T47D (cell line): ENCODE data around the gene PNLIP.

Experiments used
- DNase-seq, 2 experiments: peaks; one replicate each; pipeline versions ENCODE4 v3.0.0 to v3.0.0-alpha.2; 2011 to 2012; ENCODE audit warnings: low read depth in 1 of 2, low spot score in 1 of 2
- JUND ChIP-seq: IDR thresholded peaks from 2 replicates; pipeline ENCODE4 v1.6.1; 2012; ENCODE audit warnings: low read depth
- in situ Hi-C: cut with HindIII; loops from 2 replicates; pipeline ENCODE4 v1.10.0; 2016; ENCODE audit warnings: low sequenced_read_pairs, low pct_unique_long_range_greater_than_20kb

The PNLIP gene

DNA sequence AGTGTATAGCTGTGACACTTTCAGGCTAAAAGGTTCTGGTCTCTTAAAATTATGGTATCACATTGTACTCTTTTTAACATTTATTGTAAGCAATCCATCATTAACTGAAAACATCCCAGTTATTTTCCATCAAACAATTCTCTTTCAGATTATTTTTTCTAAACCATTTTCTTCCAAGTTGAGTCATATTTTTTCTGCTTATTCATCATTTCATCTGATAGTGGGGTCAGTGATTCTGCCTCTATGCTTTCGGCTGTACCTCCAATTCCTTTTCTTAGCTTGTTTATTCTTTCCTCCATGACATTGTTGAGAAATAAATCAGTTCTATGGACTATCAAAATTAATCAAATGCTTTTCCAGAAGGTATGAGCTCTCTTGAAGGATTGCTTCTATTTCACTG lies 609 bp upstream of the PNLIP start:
- no peak for DNase-seq
- TF ChIP-seq JUND = no peak
- in situ Hi-C loops = no loop called here

DNA sequence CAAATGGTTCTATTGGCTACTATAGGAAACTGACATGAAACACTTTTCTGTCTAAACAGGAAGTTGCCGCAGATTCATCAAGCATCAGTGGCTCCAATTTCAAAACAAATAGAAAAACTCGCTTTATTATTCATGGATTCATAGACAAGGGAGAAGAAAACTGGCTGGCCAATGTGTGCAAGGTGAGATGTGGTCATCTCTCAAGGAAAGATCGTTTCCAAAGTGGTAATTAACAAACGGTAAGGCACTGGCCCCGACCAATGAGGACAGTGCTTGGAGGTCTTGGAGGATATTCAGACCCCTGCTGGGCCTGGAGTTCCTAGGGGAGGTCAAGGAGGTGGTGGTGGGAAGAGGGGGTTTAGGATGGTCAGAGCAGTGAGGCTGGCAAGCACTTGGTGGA lies 2.6 kb downstream of the PNLIP start:
- no peak for DNase-seq
- in situ Hi-C loops = no loop called here
- no peak for TF ChIP-seq JUND

DNA sequence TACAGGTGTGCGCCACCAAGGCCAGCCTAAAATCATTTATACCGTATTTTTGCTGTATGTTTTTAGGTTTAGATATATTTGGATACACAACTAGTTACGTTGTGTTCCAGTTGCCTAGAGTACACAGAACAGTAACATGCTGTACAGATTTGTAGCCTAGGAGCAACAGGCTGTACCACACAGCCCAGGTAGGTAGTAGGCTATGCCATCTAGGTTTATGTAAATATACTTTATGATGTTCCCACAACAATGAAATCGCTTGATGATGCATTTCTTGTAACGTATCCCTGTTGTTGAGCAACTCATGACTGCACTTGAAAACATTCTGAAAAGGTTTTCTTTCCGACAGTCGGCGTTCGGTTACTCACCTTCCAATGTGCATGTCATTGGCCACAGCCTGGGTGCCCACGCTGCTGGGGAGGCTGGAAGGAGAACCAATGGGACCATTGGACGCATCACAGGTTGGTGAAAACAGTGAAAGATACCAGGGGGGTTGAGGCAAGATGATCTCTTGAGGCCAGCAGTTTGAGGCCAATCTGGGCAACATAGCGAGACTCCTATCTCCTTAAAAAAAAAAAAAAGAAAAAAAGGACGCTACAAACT lies 7.7 kb downstream of the PNLIP start:
- DNase-seq = no peak
- in situ Hi-C loops = no loop called here
- TF ChIP-seq JUND = no peak

DNA sequence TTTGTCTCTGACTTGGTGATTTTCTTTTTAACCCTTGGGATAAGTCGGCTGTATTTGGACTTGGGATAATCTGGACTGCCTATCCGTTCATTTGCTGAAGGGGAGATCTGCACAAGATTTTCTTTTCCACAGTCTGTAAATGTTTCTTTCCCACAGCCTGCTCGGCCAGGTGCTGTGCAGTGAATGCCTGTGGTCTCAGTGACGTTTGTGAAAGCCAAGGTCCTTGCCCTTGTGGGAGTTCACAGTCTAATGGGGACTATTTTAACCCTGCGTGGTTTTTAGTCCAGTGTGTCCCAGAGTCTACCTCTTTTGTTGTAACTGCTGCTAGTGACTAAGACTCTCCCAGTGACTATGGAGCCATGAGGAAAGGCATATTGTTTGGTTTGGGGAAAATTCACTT lies 8.9 kb downstream of the PNLIP start:
- TF ChIP-seq JUND = no peak
- in situ Hi-C loops = no loop called here
- DNase-seq = no peak

DNA sequence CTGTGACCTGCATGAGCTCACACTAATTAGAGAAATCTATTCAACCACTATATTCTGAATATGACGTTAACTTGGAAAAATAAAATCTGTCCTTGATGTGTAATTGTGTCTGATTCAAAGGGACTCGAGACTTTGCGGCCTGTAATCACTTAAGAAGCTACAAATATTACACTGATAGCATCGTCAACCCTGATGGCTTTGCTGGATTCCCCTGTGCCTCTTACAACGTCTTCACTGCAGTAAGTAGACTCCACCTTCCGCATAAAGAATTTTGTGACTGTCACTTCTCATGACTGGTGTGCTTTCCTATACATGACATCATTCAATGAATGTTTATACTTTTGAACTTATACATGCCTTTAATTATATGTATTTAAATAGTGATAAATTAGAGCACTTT lies 10.1 kb downstream of the PNLIP start:
- in situ Hi-C loops = no loop called here

DNA sequence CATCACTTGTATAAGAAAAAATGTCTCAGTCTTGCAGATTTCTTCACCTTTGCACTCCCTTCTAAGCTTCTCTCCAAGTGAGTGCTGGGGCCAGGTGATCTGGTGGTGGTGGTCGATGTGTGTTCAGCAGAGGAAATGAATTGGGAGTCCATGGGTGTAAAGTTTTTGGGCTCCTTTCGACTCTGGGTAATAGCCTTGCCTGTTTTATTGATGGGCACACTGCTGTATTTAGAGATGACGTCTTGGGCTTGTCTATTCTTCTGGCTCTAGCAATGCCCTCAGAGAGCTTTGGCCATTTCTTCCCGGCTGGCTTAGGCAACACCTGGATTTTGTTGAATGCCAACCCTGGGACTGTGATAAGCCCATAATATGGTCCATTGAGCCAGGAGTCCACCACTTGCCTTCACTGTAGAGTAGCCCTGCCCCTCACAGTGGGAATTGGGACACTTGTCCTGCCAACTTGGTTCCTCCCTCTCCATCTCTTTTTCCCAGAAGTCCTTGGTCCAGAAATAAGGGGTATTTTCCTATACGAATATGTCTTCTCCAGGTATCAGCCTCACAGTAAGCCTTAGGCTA lies 11.7 kb downstream of the PNLIP start:
- no peak for TF ChIP-seq JUND
- DNase-seq = no peak
- in situ Hi-C loops = no loop called here

More for the DNA sequence above, 10.1 kb downstream of the PNLIP start:
- TF ChIP-seq JUND = no peak
- no peak for DNase-seq

DNA sequence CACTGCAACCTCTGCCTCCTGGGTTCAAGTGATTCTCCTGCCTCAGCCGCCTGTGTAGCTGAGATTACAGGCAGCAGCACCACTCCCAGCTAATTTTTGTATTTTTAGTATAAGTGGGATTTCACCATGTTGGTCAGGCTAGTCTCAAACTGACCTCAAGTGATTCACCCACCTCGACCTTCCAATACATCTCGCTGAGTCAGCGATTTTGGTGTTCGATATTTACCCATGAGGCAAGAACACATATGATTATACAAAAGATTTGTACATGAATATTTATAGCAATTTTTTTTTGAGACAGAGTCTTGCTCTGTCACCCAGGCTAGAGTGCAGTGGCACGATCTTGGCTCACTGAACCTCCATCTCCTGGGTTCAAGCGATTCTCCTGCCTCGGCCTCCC lies 19.8 kb downstream of the PNLIP start:
- DNase-seq = no peak
- TF ChIP-seq JUND = no peak
- in situ Hi-C loops = no loop called here

DNA sequence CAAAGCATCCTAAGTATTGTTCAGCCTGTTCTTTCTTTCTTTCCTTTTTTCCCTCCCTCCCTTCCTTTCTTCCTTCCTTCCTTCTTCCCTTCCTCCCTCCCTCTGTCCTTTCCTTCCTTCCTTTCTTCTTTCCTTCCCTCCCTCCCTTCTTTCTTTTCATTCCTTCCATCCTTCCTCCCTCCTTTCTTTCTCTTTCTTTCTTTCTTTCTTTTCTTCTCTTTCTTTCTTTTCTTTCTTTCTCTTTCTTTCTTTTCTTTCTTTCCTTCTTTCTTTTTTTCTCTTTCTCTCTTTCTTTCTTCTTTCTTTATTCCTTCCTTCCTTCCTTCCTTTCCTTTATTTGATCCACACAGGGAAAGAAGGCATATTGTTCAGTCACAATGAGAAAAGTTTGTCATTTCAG lies 21.2 kb downstream of the PNLIP start:
- TF ChIP-seq JUND = no peak
- in situ Hi-C loops = no loop called here

DNA sequence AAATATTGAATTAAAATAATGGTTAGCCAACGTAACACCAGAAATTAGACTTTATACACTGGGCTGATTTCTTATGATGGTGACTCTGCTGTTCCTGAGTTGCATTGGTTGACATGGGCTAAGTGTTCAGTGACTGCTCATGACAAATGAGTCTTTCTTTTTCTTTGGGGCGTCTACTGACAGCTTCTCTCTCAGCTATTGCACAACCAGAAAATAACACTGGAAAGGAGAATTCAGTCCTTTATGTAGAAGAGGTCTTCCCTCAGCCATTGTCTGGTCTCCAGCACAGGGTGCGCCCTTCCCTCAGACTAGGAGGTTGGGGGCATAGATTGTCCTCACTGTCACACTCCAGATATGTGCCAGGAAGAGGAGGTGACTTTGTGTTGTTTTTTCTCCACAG lies 21.6 kb downstream of the PNLIP start:
- TF ChIP-seq JUND = no peak
- no peak for DNase-seq
- in situ Hi-C loops = no loop called here

More for the DNA sequence above, 21.2 kb downstream of the PNLIP start:
- DNase-seq = no peak

DNA sequence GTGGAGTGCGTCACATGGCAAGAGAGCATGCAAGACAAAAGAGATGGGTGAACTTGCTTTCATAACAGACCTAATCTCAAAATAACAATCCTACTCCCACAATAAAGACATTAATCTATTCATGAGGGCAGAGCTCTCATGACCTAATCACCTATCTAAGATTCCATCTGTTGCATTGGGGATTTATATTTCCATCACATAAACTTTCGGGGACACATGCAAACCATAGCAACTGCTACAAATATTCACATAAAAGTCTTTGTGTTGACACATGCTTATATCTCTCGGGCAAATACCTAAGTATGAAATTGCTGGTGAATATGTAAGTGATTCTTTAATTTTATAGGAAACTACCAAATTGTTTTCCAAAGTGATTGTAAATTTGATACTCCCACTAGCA lies 29.1 kb downstream of the PNLIP start:
- in situ Hi-C loops = no loop called here
- no peak for TF ChIP-seq JUND
- DNase-seq = no peak

DNA sequence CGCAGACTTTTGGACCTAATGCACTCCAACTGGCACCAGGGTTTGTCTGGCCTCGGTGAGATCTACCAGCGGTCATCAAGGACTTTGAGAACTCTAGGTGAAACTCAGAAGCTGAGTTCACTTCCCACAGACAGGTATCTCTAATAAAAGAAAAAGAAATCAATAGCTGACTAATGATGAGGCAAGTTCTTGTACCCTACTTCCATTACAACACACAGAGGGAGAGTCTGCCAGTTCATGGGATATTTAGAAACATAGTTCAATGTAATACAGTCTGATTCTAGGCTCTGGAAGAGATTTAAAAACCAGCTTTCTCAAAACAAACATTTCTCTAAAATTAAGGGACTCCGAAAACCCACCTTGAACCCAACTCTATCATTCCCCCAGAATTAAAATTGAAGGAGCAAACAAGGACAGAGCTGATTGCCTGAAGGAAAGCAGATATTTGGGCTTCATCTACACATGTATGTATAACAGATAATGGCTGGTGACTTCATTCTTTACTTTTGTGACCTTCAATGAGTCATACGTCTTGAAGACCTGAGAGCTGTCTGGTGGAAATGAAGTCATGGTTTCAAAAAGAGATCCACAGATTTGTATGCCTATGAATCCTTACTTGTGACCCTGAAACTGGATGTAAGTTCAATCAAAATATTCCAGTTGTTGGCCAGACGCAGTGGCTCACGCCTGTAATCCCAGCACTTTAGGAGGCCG lies 42.3 kb downstream of the PNLIP start:
- in situ Hi-C loops = no loop called here
- TF ChIP-seq JUND = no peak
- no peak for DNase-seq

DNA sequence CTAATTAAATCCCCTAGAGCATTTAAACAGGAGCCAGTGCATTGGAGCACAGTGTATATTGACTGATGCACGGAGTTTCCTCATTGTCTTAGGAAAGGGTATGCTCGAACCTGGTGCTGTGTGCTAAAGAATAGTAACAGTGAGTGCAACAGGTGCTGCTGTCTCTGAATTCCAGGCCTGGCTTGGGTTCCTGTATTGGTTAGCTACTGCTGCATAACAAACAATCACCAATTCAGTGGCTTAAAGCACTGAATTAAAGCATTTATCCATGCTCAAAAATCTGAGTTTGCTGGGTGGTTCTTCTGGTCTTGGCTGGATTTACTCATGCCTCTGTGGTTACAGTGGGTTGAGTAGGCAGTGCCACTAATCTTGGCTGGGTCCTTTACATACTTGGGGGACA lies 43.3 kb downstream of the PNLIP start:
- in situ Hi-C loops = no loop called here
- TF ChIP-seq JUND = no peak
- DNase-seq = no peak

DNA sequence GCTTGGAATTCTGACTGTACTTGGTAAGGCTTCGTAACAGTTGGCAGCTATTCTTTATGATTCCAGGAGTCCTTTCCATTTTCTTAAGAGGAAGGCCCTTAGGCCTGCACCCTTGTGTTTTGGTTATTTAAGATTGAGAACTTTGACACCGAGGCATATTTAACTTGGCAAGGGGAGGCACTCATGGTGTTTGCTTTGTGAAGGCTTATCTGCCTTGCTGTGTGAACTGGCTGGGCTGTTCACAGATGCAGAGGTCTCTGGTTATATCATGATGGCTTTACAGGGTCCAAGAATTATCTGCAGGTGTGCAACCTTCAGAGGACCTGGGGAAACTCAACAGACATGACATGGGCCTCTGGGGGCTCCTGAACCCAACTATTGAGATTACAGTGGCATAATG lies 44.2 kb downstream of the PNLIP start:
- peak in 1 of 2 experiments; percentile 4 for DNase-seq

More for the DNA sequence above, 44.2 kb downstream of the PNLIP start:
- in situ Hi-C loops = no loop called here
- TF ChIP-seq JUND = no peak
